HepG2 (cell line): ENCODE measurements around the gene ASXL1. TPM values are rescaled to one million over a fixed set of nuclear protein-coding genes. Genes with fewer than 3 reads are reported as not detected.
A peak's percentile ranks its signal among the peaks of the same experiment; 100 is the strongest.

ENCODE experiments used
- DDIT3 ChIP-seq: sonication (generic); formaldehyde crosslinking; IDR thresholded peaks from 2 replicates; pipeline ENCODE4 v1.4.0; 2020; ENCODE audit warnings: mild to moderate bottlenecking, missing genetic modification reagents
- FOXO1 ChIP-seq: sonication (generic); formaldehyde crosslinking; IDR thresholded peaks from 2 replicates; pipeline ENCODE4 v1.4.0; 2020; ENCODE audit warnings: missing genetic modification reagents
- MTF1 ChIP-seq: sonication (generic); formaldehyde crosslinking; IDR thresholded peaks from 2 replicates; pipeline ENCODE4 v1.5.0; 2020; ENCODE audit warnings: missing genetic modification reagents
- NR1H2 ChIP-seq: sonication (generic); formaldehyde crosslinking; IDR thresholded peaks from 2 replicates; pipeline ENCODE4 v1.8.1; 2022; ENCODE audit warnings: low read depth, missing genetic modification reagents, borderline replicate concordance
- POLR2G ChIP-seq: fragments of 200-400 bp; formaldehyde crosslinking; IDR thresholded peaks from 2 replicates; pipeline ENCODE4 v1.6.1; 2018; ENCODE audit warnings: mild to moderate bottlenecking, low read depth, low read length, moderate library complexity
- RBM22 ChIP-seq: fragments of 200-400 bp; formaldehyde crosslinking; optimal IDR thresholded peaks from 2 replicates; pipeline ENCODE3; 2017; ENCODE audit warnings: mild to moderate bottlenecking, low read length, moderate library complexity
- RFX1 ChIP-seq: fragments of 450-650 bp; IDR thresholded peaks from 2 replicates; pipeline ENCODE4 v1.6.1; 2017
- ZNF235 ChIP-seq: sonication (generic); formaldehyde crosslinking; IDR thresholded peaks from 2 replicates; pipeline ENCODE4 v1.8.1; 2023; ENCODE audit warnings: mild to moderate bottlenecking, missing genetic modification reagents, borderline replicate concordance
- ZNF891 ChIP-seq: sonication (generic); formaldehyde crosslinking; IDR thresholded peaks from 2 replicates; pipeline ENCODE4 v1.5.0; 2020; ENCODE audit warnings: mild to moderate bottlenecking, missing genetic modification reagents
- polyA plus RNA-seq, 8 experiments: library from polyadenylated mRNA; depleted of rRNA in 3 of 8; stranded (reverse) in 7 of 8; unstranded in 1 of 8; fragments of >200 nt; fragmentation: Illumina TruSeq in 4 of 8; extraction: Trizol in 4 of 8; gene quantifications; 2 replicates each; pipeline versions ENCODE4 v1.2.1 to v1.2.3, GENCODE V29; 2011 to 2016; ENCODE audit warnings: low read depth in 4 of 8, missing spikeins in 1 of 8, mixed read lengths in 1 of 8; ENCODE audit not compliant: insufficient read depth in 1 of 8
- total RNA-seq, 5 experiments: library from RNA; depleted of rRNA; stranded (reverse); fragments of >200 nt; fragmentation: Illumina TruSeq; extraction: Trizol; gene quantifications; 2 replicates each; pipeline ENCODE4 v1.2.3, GENCODE V29; 2016; ENCODE audit warnings: low read depth in 1 of 5
- TF ChIP-seq, protein P1 (sequence below): sonication (generic); formaldehyde crosslinking; IDR thresholded peaks from 2 replicates; pipeline ENCODE4 v1.5.0; 2020; ENCODE audit warnings: mild to moderate bottlenecking, missing genetic modification reagents, borderline replicate concordance
- TF ChIP-seq, protein P2 (sequence below): sonication (generic); formaldehyde crosslinking; IDR thresholded peaks from 2 replicates; pipeline ENCODE4 v1.4.0; 2020; ENCODE audit warnings: missing genetic modification reagents

The ASXL1 gene
- total and polyA plus RNA-seq, 2 of the 13 experiments (the other 11 are each of a cell fraction or from before 2014, with no cell fraction given): 62.1 to 74.8 TPM

- TF ChIP-seq NR1H2 (no peak), ZNF891 (CRISPR knock-in tag) (no peak), RFX1 (no peak), FOXO1 (CRISPR knock-in tag) (no peak), RBM22 (peak; percentile 89), MTF1 (CRISPR knock-in tag) (no peak), ZNF235 (CRISPR knock-in tag) (no peak), POLR2G (no peak), DDIT3 (CRISPR knock-in tag) (no peak)
- TF ChIP-seq, protein P1, sequence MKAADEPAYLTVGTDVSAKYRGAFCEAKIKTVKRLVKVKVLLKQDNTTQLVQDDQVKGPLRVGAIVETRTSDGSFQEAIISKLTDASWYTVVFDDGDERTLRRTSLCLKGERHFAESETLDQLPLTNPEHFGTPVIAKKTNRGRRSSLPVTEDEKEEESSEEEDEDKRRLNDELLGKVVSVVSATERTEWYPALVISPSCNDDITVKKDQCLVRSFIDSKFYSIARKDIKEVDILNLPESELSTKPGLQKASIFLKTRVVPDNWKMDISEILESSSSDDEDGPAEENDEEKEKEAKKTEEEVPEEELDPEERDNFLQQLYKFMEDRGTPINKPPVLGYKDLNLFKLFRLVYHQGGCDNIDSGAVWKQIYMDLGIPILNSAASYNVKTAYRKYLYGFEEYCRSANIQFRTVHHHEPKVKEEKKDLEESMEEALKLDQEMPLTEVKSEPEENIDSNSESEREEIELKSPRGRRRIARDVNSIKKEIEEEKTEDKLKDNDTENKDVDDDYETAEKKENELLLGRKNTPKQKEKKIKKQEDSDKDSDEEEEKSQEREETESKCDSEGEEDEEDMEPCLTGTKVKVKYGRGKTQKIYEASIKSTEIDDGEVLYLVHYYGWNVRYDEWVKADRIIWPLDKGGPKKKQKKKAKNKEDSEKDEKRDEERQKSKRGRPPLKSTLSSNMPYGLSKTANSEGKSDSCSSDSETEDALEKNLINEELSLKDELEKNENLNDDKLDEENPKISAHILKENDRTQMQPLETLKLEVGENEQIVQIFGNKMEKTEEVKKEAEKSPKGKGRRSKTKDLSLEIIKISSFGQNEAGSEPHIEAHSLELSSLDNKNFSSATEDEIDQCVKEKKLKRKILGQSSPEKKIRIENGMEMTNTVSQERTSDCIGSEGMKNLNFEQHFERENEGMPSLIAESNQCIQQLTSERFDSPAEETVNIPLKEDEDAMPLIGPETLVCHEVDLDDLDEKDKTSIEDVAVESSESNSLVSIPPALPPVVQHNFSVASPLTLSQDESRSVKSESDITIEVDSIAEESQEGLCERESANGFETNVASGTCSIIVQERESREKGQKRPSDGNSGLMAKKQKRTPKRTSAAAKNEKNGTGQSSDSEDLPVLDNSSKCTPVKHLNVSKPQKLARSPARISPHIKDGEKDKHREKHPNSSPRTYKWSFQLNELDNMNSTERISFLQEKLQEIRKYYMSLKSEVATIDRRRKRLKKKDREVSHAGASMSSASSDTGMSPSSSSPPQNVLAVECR (CRISPR knock-in tag): 0 out of 2 replicates have a peak, but pooled peaks have one; percentile 37
- TF ChIP-seq, protein P2, sequence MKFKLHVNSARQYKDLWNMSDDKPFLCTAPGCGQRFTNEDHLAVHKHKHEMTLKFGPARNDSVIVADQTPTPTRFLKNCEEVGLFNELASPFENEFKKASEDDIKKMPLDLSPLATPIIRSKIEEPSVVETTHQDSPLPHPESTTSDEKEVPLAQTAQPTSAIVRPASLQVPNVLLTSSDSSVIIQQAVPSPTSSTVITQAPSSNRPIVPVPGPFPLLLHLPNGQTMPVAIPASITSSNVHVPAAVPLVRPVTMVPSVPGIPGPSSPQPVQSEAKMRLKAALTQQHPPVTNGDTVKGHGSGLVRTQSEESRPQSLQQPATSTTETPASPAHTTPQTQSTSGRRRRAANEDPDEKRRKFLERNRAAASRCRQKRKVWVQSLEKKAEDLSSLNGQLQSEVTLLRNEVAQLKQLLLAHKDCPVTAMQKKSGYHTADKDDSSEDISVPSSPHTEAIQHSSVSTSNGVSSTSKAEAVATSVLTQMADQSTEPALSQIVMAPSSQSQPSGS (CRISPR knock-in tag): no peak
These were observed 91.8 kb downstream of the ASXL1 start (continued) for GRCh38 chr20:32449890-32450401.
